A673 (cell line): ENCODE results near the gene CLTCL1. TPM values are rescaled to one million over a fixed set of nuclear protein-coding genes. Genes with fewer than 3 reads are reported as not detected.

Experiments
- BruUV-seq: library from RNA; stranded (reverse); fragments of 400-500 nt; replicated peaks from 2 replicates; lab custom pipeline; 2021; lab: Mats Ljungman, UMichigan
- CTCF ChIA-PET: fragments of 300-600 bp; sonication (Branson Sonifier 250); formaldehyde crosslinking; loops from one replicate; lab custom pipeline; 2022; ENCODE audit warnings: antibody characterized with exemption; lab: Charles Lee
- POLR2A ChIA-PET: fragments of 300-600 bp; sonication (Branson Sonifier 250); formaldehyde crosslinking; loops from one replicate; lab custom pipeline; 2022; ENCODE audit warnings: antibody characterized with exemption; ENCODE audit not compliant: low non-redundant PET; lab: Charles Lee
- DNase-seq: peaks from one replicate; pipeline ENCODE4 v3.0.0-alpha.2; 2015; ENCODE audit warnings: low spot score
- H3K27ac ChIP-seq: fragments of 200-600 bp; sonication (generic); 2 replicates; pipeline ENCODE4 v1.5.1; 2016; ENCODE audit warnings: mixed run types, low read depth, mild to moderate bottlenecking, mixed read lengths, antibody characterized with exemption, low read length; ENCODE audit not compliant: poor library complexity, severe bottlenecking
- H3K27me3 ChIP-seq: fragments of 200-600 bp; sonication (generic); replicated peaks from 2 replicates; pipeline ENCODE4 v1.6.1; 2017; ENCODE audit warnings: mixed run types, low read depth, mild to moderate bottlenecking, mixed read lengths, antibody characterized with exemption, low read length; ENCODE audit not compliant: insufficient read depth, poor library complexity
- H3K36me3 ChIP-seq: fragments of 200-600 bp; sonication (generic); 2 replicates; pipeline ENCODE4 v1.6.1; 2016; ENCODE audit warnings: mixed run types, mild to moderate bottlenecking, mixed read lengths, antibody characterized with exemption, low read length; ENCODE audit not compliant: insufficient read depth, poor library complexity, severe bottlenecking
- H3K4me1 ChIP-seq: fragments of 200-600 bp; sonication (generic); 2 replicates; pipeline ENCODE4 v1.6.1; 2017; ENCODE audit warnings: mixed run types, mild to moderate bottlenecking, mixed read lengths, antibody characterized with exemption, low read length; ENCODE audit not compliant: insufficient read depth, poor library complexity, severe bottlenecking
- H3K4me3 ChIP-seq: fragments of 200-600 bp; sonication (generic); 2 replicates; pipeline ENCODE4 v1.5.1; 2016; ENCODE audit warnings: low read depth, mixed run types, mild to moderate bottlenecking, mixed read lengths, low read length; ENCODE audit not compliant: poor library complexity, severe bottlenecking
- H3K9me3 ChIP-seq: fragments of 200-600 bp; sonication (generic); 2 replicates; pipeline ENCODE4 v1.6.1; 2016; ENCODE audit warnings: mixed run types, low read depth, mild to moderate bottlenecking, mixed read lengths, antibody characterized with exemption, low read length; ENCODE audit not compliant: poor library complexity, severe bottlenecking
- CTCF ChIP-seq: fragments of 300-800, 200-600 bp; sonication (generic); conservative IDR thresholded peaks from 2 replicates; pipeline ENCODE4 v1.5.1; 2017; ENCODE audit warnings: low read depth, mild to moderate bottlenecking, antibody characterized with exemption, low read length, moderate library complexity, mixed read lengths
- EZH2 ChIP-seq: fragments of 200-600 bp; sonication (generic); IDR thresholded peaks from 2 replicates; pipeline ENCODE4 v1.6.1; 2017; ENCODE audit warnings: borderline replicate concordance, low read depth, mild to moderate bottlenecking, mixed read lengths, antibody characterized with exemption, low read length; ENCODE audit not compliant: poor library complexity, severe bottlenecking
- intact Hi-C: fragments of 100-400 bp; cut with micrococcal nuclease; formaldehyde crosslinking; loops from one replicate; pipeline ENCODE4 v1.10.0; 2022; ENCODE audit not compliant: unreplicated experiment
- total RNA-seq: library from RNA; stranded (reverse); gene quantifications from 2 replicates; pipeline ENCODE4 v1.2.3, GENCODE V29; 2021

The CLTCL1 gene
- total RNA-seq, 1 experiment from 2014 or later: 7.5 TPM

DNA sequence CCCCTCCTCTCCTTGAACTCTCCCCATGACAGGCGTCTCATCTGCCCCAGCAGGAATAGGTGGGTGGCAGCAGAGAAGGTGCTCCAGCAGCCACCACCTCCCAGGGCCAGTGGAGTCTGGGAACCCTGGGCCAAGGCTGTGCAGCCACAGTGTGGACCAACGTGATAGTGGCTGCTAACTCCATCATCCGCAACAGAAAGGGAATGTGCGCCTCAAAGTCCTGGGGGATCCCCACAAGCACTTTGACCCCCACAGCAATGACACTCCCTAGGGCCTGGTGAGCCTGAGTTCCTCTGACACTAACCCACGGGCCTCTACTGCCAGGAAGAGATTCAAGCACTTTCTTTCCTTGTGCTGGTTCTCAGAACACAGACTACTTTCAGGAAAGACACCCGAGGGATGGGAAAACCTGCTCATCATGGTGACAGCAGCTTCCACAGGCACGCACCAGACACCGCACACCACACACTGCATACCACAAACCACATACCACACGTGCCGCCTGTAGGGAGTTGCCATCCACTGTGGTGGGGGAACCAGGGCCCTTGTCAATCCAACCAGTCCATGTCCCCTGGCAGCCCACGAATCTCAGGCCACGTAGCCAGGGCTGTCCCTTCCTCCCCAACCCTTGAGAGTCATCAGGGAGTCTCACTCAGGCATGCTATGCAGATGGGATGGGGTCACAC lies 109.6 kb downstream of the CLTCL1 start:
- Histone ChIP-seq H3K9me3 (no peaks in the 10 kb centered on the region), H3K4me1 (peaks cover 7% of the 10 kb centered on the region), H3K4me3 (no peak overlapping the region), H3K27me3 (no peaks in the 10 kb centered on the region), H3K27ac (no peak overlapping the region), H3K36me3 (peaks cover 1% of the 10 kb centered on the region)
- intact Hi-C loops: no loop called here
- BruUV-seq: no TSS peak
- TF ChIP-seq CTCF: no peak
- no peak for TF ChIP-seq EZH2
- ChIA-PET POLR2A (no interaction called here), CTCF (no interaction called here)
- no peak for DNase-seq

DNA sequence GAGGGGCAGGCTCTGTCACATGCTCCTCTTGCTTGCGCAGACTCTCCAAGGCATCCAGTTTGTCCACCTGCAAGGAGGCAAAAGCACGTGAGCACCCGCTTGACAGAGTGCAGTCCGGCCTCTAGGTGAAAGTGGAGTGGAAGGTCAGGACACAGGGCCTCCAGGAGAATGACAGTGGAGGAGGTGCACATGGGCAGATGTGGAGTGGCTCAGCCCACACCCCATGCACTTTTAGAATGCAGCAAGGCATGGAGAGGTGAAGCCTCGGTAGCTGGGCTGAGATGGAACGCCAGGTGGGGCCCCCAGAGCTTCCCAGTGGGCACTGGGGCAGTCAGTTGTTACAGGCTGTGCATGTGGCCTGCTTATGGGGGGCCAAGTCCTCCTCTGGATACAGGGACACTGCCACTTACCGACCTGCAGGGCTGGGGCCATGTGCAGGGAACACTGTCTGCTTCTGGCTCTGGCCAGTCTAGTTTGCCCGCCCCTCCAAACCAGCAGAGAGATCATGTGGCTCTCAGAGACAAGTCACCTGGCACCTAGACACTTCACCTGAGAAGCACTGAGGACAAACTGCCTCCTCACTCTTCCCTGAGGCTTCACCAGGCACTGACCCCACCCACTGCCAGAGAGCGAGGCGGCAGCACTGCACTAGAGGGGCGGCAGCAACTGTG lies 110.6 kb downstream of the CLTCL1 start:
- Histone ChIP-seq H3K36me3 (peaks cover 12% of the 10 kb centered on the region), H3K4me3 (no peak overlapping the region), H3K27me3 (no peaks in the 10 kb centered on the region), H3K4me1 (peaks cover 17% of the 10 kb centered on the region), H3K9me3 (no peaks in the 10 kb centered on the region), H3K27ac (no peak overlapping the region)
- POLR2A ChIA-PET: no interaction called here
- no TSS peak for BruUV-seq
- CTCF ChIA-PET: interaction anchor here (0.6 kb wide), 1 partner anchor 21 kb away, joined by 3 read pairs; no protein-coding TSS in a partner anchor
- TF ChIP-seq EZH2 (no peak), CTCF (no peak)
- intact Hi-C loops: no loop called here
- no peak for DNase-seq

DNA sequence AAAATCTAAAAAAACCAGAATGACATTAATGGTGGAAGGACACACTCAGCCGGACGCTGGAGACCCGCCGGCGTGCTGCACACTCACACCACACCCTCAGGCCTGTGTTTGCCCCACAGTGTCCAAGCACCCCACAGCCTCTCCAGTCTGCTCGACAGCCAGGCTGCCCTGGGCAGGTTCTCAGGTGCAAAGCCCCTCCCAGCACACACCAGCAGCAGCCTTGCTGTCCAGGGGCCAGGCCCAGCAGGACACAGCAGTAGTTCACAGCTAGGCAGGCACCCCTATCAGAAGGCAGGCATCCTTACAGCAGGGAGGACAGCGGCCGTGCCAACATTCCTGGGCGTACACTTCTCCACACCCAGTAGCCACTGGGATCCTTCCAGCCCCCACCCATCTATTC lies 111.3 kb downstream of the CLTCL1 start:
- H3K4me1 ChIP-seq: peaks cover 22% of the 10 kb centered on the region
- TF ChIP-seq CTCF (no peak), EZH2 (no peak)
- H3K4me3 ChIP-seq: no peak overlapping the region
- no TSS peak for BruUV-seq
- H3K9me3 ChIP-seq: no peaks in the 10 kb centered on the region
- ChIA-PET CTCF (interaction anchor here (1.2 to 2.8 kb wide), 2 partner anchors 185 to 450 kb away, joined by 3 to 12 read pairs; no protein-coding TSS in a partner anchor), POLR2A (no interaction called here)
- intact Hi-C loops: no loop called here
- peaks cover 18% of the 10 kb centered on the region for H3K36me3 ChIP-seq
- DNase-seq: no peak
- no peak overlapping the region for H3K27ac ChIP-seq
- no peaks in the 10 kb centered on the region for H3K27me3 ChIP-seq
